Spleen (tissue), 7 donors: Measurements from ENCODE around the gene FAM120AOS.

Source experiments
- POLR2A ChIP-seq, 3 donors: fragments of 450-650 bp; IDR thresholded peaks; one replicate each; pipeline ENCODE4 v1.5.1; 2017; ENCODE audit warnings: antibody characterized with exemption in 3 of 3, mild to moderate bottlenecking in 1 of 3
- POLR2AphosphoS5 ChIP-seq, 3 donors: sonication (generic); formaldehyde crosslinking; IDR thresholded peaks; one replicate each; pipeline ENCODE4 v1.5.1; 2017; ENCODE audit warnings: antibody characterized with exemption in 3 of 3
- TF ChIP-seq, protein P1 (sequence below), 11 experiments: fragments of 200-600 bp in 7 of 11; fragments of 450-650 bp in 4 of 11; sonication (generic) in 4 of 11; IDR thresholded peaks in 8 of 11; conservative IDR thresholded peaks in 3 of 11; 1 replicate in 7 of 11; 2 replicates in 4 of 11; pipeline versions ENCODE4 v1.4.0 to v1.8.0; 2016 to 2021; ENCODE audit warnings: antibody characterized with exemption in 11 of 11, inconsistent platforms in 4 of 11, mild to moderate bottlenecking in 1 of 11
- donor health status: DM: no; HTN: no; CAD: no; lungs with moderate emphysema.
- donor health status: DM: no; HTN: no; CAD: no.
- donor health status: DM: no; HTN: no; CAD: no.

DNA sequence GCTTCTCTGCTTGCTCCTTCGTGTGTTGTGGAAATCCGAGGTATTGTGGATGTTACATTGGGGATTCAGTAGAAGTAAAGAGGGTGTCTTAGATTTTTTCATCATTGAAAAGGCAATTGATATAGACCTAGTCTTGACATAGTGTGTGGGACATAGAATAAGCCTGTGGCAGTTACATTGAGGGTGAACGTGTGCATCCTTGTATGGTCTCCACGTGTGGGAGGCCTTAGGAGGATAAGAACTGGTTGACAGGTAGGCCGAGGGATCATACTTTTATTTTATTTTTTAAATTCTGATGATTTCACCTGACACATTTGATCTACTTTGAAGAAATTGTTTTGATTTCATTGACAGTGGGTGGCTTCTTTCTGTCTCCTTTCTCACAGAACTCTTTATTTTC lies 17.0 kb upstream of the FAM120AOS start:
- TF ChIP-seq, protein P1, sequence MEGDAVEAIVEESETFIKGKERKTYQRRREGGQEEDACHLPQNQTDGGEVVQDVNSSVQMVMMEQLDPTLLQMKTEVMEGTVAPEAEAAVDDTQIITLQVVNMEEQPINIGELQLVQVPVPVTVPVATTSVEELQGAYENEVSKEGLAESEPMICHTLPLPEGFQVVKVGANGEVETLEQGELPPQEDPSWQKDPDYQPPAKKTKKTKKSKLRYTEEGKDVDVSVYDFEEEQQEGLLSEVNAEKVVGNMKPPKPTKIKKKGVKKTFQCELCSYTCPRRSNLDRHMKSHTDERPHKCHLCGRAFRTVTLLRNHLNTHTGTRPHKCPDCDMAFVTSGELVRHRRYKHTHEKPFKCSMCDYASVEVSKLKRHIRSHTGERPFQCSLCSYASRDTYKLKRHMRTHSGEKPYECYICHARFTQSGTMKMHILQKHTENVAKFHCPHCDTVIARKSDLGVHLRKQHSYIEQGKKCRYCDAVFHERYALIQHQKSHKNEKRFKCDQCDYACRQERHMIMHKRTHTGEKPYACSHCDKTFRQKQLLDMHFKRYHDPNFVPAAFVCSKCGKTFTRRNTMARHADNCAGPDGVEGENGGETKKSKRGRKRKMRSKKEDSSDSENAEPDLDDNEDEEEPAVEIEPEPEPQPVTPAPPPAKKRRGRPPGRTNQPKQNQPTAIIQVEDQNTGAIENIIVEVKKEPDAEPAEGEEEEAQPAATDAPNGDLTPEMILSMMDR (IDR thresholded peaks at IDR 0.05 in 8 of 11, conservative IDR thresholded peaks at IDR 0.05 in 3 of 11), result no peak
- TF ChIP-seq POLR2A (IDR thresholded peaks at IDR 0.05) (no peak), POLR2AphosphoS5 (IDR thresholded peaks at IDR 0.05) (no peak)
